PFSK-1 (cell line): Measurements from ENCODE around the gene KIF26B.

Experiments
- FOXP2 ChIP-seq: optimal IDR thresholded peaks from 2 replicates; pipeline ENCODE3; 2011; ENCODE audit warnings: borderline replicate concordance, control low read depth, inconsistent platforms; ENCODE audit not compliant: insufficient read depth; ENCODE audit errors: extremely low read length, extremely low read depth
- POLR2AphosphoS5 ChIP-seq: IDR thresholded peaks from 2 replicates; pipeline ENCODE4 v1.6.1; 2012; ENCODE audit warnings: low read depth, mild to moderate bottlenecking, control low read depth, low read length, moderate library complexity
- REST ChIP-seq, 2 experiments: IDR thresholded peaks; 2 replicates each; pipeline versions ENCODE4 v1.6.1 to v1.8.0; 2011 to 2012; ENCODE audit warnings: low read depth in 2 of 2, low read length in 2 of 2, control low read depth in 1 of 2, inconsistent platforms in 1 of 2, mild to moderate bottlenecking in 1 of 2, moderate library complexity in 1 of 2; ENCODE audit not compliant: insufficient read depth in 1 of 2
- SIN3A ChIP-seq: IDR thresholded peaks from 2 replicates; pipeline ENCODE4 v1.6.1; 2012; ENCODE audit warnings: mild to moderate bottlenecking, low read length, moderate library complexity, borderline replicate concordance; ENCODE audit not compliant: insufficient read depth
- TAF1 ChIP-seq: IDR thresholded peaks from 2 replicates; pipeline ENCODE4 v1.6.1; 2012; ENCODE audit warnings: low read length, control low read depth, borderline replicate concordance; ENCODE audit not compliant: insufficient read depth

The KIF26B gene

GRCh38 chr1:245234217-245235081 is 79.7 kb downstream of the KIF26B start:
- TF ChIP-seq POLR2AphosphoS5, result no peak
- no peak for TF ChIP-seq TAF1
- no peak for TF ChIP-seq SIN3A
- no peak for TF ChIP-seq FOXP2
- TF ChIP-seq REST (IDR thresholded peaks at IDR 0.05; ENCODE audit: insufficient read depth in 1 of 2, low read depth in 2 of 2, low read length in 2 of 2), result no peak

DNA sequence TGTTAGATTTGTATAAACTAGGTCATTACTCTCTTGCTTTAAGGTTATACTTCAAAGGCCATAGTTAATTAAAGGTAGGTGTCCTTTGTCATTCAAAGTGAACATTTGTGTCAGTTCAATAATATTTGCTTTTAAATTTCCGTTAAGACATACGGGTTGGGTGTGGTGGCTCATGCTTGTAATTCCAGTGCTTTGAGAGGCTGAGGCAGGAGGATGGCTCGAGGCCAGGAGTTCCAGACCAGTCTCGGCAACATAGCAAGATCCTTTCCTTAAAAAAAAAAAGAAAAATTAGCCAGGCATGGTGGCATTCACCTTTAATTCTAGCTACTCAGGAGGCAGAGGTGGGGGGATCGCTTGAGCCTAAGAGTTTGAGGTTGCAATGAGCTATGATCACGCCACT is 80.4 kb downstream of the KIF26B start:
- no peak for TF ChIP-seq SIN3A
- no peak for TF ChIP-seq POLR2AphosphoS5
- TF ChIP-seq REST (IDR thresholded peaks at IDR 0.05; ENCODE audit: insufficient read depth in 1 of 2, low read depth in 2 of 2, low read length in 2 of 2), result no peak
- TF ChIP-seq FOXP2, result no peak
- TF ChIP-seq TAF1, result no peak

DNA sequence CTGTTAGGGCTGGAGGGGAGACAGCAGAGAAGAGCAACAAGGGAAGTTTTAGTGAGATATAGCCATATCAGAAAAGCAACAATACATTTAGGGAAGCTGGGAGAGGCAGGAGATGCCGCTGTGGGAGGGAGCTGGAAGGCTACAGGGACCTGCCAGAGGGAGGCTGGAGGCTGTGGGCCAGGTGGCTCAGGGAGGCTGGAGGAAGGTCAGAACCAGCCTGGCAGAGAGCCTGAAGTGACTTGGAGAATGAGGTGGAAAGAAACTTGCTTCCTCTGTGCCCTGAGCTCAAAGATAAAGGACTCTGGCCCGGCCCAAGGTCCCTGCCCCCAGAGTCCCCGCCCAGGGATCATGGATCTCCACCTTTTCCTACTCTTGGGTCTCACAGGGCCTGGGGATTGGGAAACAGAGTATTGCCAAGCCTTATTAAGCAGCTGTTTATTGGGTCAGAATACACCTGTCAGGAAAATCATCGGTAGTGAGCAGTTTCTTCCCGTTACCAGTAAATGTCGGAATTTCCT is 85.9 kb downstream of the KIF26B start:
- no peak for TF ChIP-seq REST (IDR thresholded peaks at IDR 0.05; ENCODE audit: insufficient read depth in 1 of 2, low read depth in 2 of 2, low read length in 2 of 2)
- no peak for TF ChIP-seq TAF1
- no peak for TF ChIP-seq POLR2AphosphoS5
- TF ChIP-seq SIN3A, result no peak
- no peak for TF ChIP-seq FOXP2

- TF ChIP-seq REST (IDR thresholded peaks at IDR 0.05; ENCODE audit: insufficient read depth in 1 of 2, low read depth in 2 of 2, low read length in 2 of 2), result no peak
- TF ChIP-seq POLR2AphosphoS5, result no peak
- TF ChIP-seq SIN3A, result no peak
- TF ChIP-seq FOXP2, result no peak
- no peak for TF ChIP-seq TAF1
These were observed 86.8 kb downstream of the KIF26B start for GRCh38 chr1:245241526-245242130.
